Spleen (tissue), 7 donors: ENCODE results near the gene GADD45B.

Experiments
- CTCF ChIP-seq, 11 experiments: fragments of 200-600 bp in 7 of 11; fragments of 450-650 bp in 4 of 11; sonication (generic) in 4 of 11; IDR thresholded peaks in 8 of 11; conservative IDR thresholded peaks in 3 of 11; 1 replicate in 7 of 11; 2 replicates in 4 of 11; pipeline versions ENCODE4 v1.4.0 to v1.8.0; 2016 to 2021; ENCODE audit warnings: antibody characterized with exemption in 11 of 11, inconsistent platforms in 4 of 11, mild to moderate bottlenecking in 1 of 11
- POLR2AphosphoS5 ChIP-seq, 3 donors: sonication (generic); formaldehyde crosslinking; IDR thresholded peaks; one replicate each; pipeline ENCODE4 v1.5.1; 2017; ENCODE audit warnings: antibody characterized with exemption in 3 of 3
- donor health status: DM: no; HTN: no; CAD: no; lungs with moderate emphysema.
- donor health status: DM: no; HTN: no; CAD: no.
- donor health status: DM: no; HTN: no; CAD: no.

- no peak for TF ChIP-seq CTCF (IDR thresholded peaks at IDR 0.05 in 8 of 11, conservative IDR thresholded peaks at IDR 0.05 in 3 of 11)
- no peak for TF ChIP-seq POLR2AphosphoS5 (IDR thresholded peaks at IDR 0.05)
These were observed 11.9 kb downstream of the GADD45B start for GRCh38 chr19:2487842-2488241.
